Measurements from ENCODE around the gene NIT1. TPM values are rescaled to one million over a fixed set of nuclear protein-coding genes. Genes with fewer than 3 reads are reported as not detected.

NIT1 gene
- total and polyA plus RNA-seq, 9 of the 15 experiments (the other 6 are each of a cell fraction or from before 2014, with no cell fraction given), result 18.4 to 76.0 (median 33.7) TPM

- TF ChIP-seq BRF1 (IDR thresholded peaks at IDR 0.05; ENCODE audit: borderline replicate concordance, extremely low read depth, insufficient read length), result no peak
- TF ChIP-seq E2F3 (CRISPR knock-in tag; IDR thresholded peaks at IDR 0.05), result no peak
- no peak for TF ChIP-seq SRSF1 (IDR thresholded peaks at IDR 0.05; ENCODE audit: low read depth, low read length)
- TF ChIP-seq MIER1 (IDR thresholded peaks at IDR 0.05; ENCODE audit: low read depth), result no peak
- no peak for TF ChIP-seq POLR2B (IDR thresholded peaks at IDR 0.05; ENCODE audit: low read depth, partially characterized antibody)
- TF ChIP-seq LEF1 (IDR thresholded peaks at IDR 0.05), result no peak
- TF ChIP-seq ZNF449 (CRISPR knock-in tag; IDR thresholded peaks at IDR 0.05), result no peak
- no peak for TF ChIP-seq TSHZ1 (CRISPR knock-in tag; IDR thresholded peaks at IDR 0.05)
- TF ChIP-seq RBM15 (IDR thresholded peaks at IDR 0.05; ENCODE audit: insufficient read depth, low read length), result no peak
- no peak for TF ChIP-seq ZFPM2 (CRISPR knock-in tag; IDR thresholded peaks at IDR 0.05)
- no peak for TF ChIP-seq ZNF511 (CRISPR knock-in tag; IDR thresholded peaks at IDR 0.05)
- TF ChIP-seq IRF1 (CRISPR knock-in tag; IDR thresholded peaks at IDR 0.05; ENCODE audit: borderline replicate concordance), result no peak
- TF ChIP-seq GABPB1 (CRISPR knock-in tag; IDR thresholded peaks at IDR 0.05), result 0 out of 2 replicates have a peak, but pooled peaks have one; percentile 20
- TF ChIP-seq ZNF143 (CRISPR knock-in tag; IDR thresholded peaks at IDR 0.05), result no peak
- TF ChIP-seq POLR2AphosphoS5 (IDR thresholded peaks at IDR 0.05; ENCODE audit: control insufficient read depth, insufficient read depth, low read depth, low read length), result no peak
- no peak for TF ChIP-seq ZBTB49 (CRISPR knock-in tag; IDR thresholded peaks at IDR 0.05; ENCODE audit: borderline replicate concordance)
These were observed 34.7 kb upstream of the NIT1 start (continued) for GRCh38 chr1:161082996-161083747.

Measured in K562 (cell line).